ENCODE measurements around the gene ANO10. TPM values are rescaled to one million over a fixed set of nuclear protein-coding genes. Genes with fewer than 3 reads are reported as not detected.

The ANO10 gene
- total RNA-seq, 6 experiments from 2014 or later: 10.5 to 24.1 (median 13.6) TPM

- WGBS (ENCODE audit: insufficient coverage, low coverage, low lambda C conversion rate, missing lambda C conversion rate): 23% methylated on average over 16 of the region's 24 CpGs
- TF ChIP-seq POLR2A (IDR thresholded peaks at IDR 0.05): no peak
- TF ChIP-seq CTCF (IDR thresholded peaks at IDR 0.05): no peak
- Histone ChIP-seq H3K4me1 (no peaks in the 10 kb centered on the region), H3K4me3 (peak overlapping the region; percentile 66 to 93 (median 71)), H3K27ac (peak overlapping the region in 2 of 3 donors; percentile 68 to 79), H3K27me3 (no peaks in the 10 kb centered on the region), H3K9me3 (no peaks in the 10 kb centered on the region), H3K36me3 (no peaks in the 10 kb centered on the region)
- ATAC-seq (no peak), DNase-seq (peak; percentile 51 to 64 (median 53))
- intact Hi-C loops (cut with DNase I): no loop called here
Measured at GRCh38 chr3:43620831-43621655, 768 bp downstream of the ANO10 start.

GRCh38 chr3:43619588-43619987 is 2.2 kb downstream of the ANO10 start:
- TF ChIP-seq POLR2A (IDR thresholded peaks at IDR 0.05): no peak
- 94% methylated on average over 5 of the region's 5 CpGs for WGBS (ENCODE audit: insufficient coverage, low coverage, low lambda C conversion rate, missing lambda C conversion rate)

GRCh38 chr3:43618142-43618541 is 3.7 kb downstream of the ANO10 start:
- no peaks in the 10 kb centered on the region for H3K36me3 ChIP-seq
- H3K27ac ChIP-seq: no peak overlapping the region
- TF ChIP-seq POLR2A (IDR thresholded peaks at IDR 0.05): no peak
- TF ChIP-seq CTCF (IDR thresholded peaks at IDR 0.05): no peak
- DNase-seq: no peak
- ATAC-seq: no peak
- H3K27me3 ChIP-seq: no peaks in the 10 kb centered on the region
- intact Hi-C loops (cut with DNase I): no loop called here
- WGBS (ENCODE audit: insufficient coverage, low coverage, low lambda C conversion rate, missing lambda C conversion rate): no CpG with 5 or more reads among the region's 1 CpG
- H3K9me3 ChIP-seq: no peaks in the 10 kb centered on the region
- H3K4me1 ChIP-seq: no peaks in the 10 kb centered on the region
- no peak overlapping the region for H3K4me3 ChIP-seq

More at GRCh38 chr3:43619588-43619987, 2.2 kb downstream of the ANO10 start:
- intact Hi-C loops (cut with DNase I): no loop called here
- no peak for DNase-seq
- Histone ChIP-seq H3K27ac (no peak overlapping the region), H3K36me3 (no peaks in the 10 kb centered on the region), H3K4me3 (no peak overlapping the region), H3K9me3 (no peaks in the 10 kb centered on the region), H3K4me1 (no peaks in the 10 kb centered on the region), H3K27me3 (no peaks in the 10 kb centered on the region)
- ATAC-seq: no peak

- Histone ChIP-seq H3K36me3 (no peaks in the 10 kb centered on the region), H3K9me3 (no peaks in the 10 kb centered on the region), H3K27ac (no peak overlapping the region), H3K27me3 (no peaks in the 10 kb centered on the region), H3K4me3 (no peak overlapping the region), H3K4me1 (no peaks in the 10 kb centered on the region)
- no peak for ATAC-seq
- 91% methylated on average over 5 of the region's 5 CpGs for WGBS (ENCODE audit: insufficient coverage, low coverage, low lambda C conversion rate, missing lambda C conversion rate)
- no peak for DNase-seq
- intact Hi-C loops (cut with DNase I): no loop called here
- TF ChIP-seq POLR2A (IDR thresholded peaks at IDR 0.05) (no peak), CTCF (IDR thresholded peaks at IDR 0.05) (no peak)
Measured at GRCh38 chr3:43616034-43616433, 5.8 kb downstream of the ANO10 start.

- Histone ChIP-seq H3K4me3 (no peak overlapping the region), H3K36me3 (no peaks in the 10 kb centered on the region), H3K9me3 (no peaks in the 10 kb centered on the region), H3K27me3 (no peaks in the 10 kb centered on the region), H3K4me1 (no peaks in the 10 kb centered on the region), H3K27ac (no peak overlapping the region)
- ATAC-seq (no peak), DNase-seq (no peak)
- intact Hi-C loops (cut with DNase I): no loop called here
- WGBS (ENCODE audit: insufficient coverage, low coverage, low lambda C conversion rate, missing lambda C conversion rate): 75% methylated on average over 1 of the region's 1 CpG
- TF ChIP-seq CTCF (IDR thresholded peaks at IDR 0.05) (no peak), POLR2A (IDR thresholded peaks at IDR 0.05) (no peak)
Measured at GRCh38 chr3:43615133-43615532, 6.7 kb downstream of the ANO10 start.
